GM21528 (cell line): ENCODE results near the gene PITPNM3.

Experiments used
- ATAC-seq: cut with Tn5 transposase; IDR thresholded peaks from one replicate; pipeline ENCODE4 v1.9.1; 2021; ENCODE audit warnings: mild to moderate bottlenecking, moderate library complexity; ENCODE audit not compliant: unreplicated experiment, low FRiP score

Gene PITPNM3

GRCh38 chr17:6554342-6554741 is 2.0 kb downstream of the PITPNM3 start:
- no peak for ATAC-seq

- no peak for ATAC-seq
Measured at GRCh38 chr17:6551869-6552531, 4.4 kb downstream of the PITPNM3 start.

- no peak for ATAC-seq
Measured at GRCh38 chr17:6551356-6551755, 5.0 kb downstream of the PITPNM3 start.

GRCh38 chr17:6549384-6550036 is 6.8 kb downstream of the PITPNM3 start:
- no peak for ATAC-seq

GRCh38 chr17:6548578-6549330 is 7.6 kb downstream of the PITPNM3 start:
- no peak for ATAC-seq

GRCh38 chr17:6548034-6548433 is 8.3 kb downstream of the PITPNM3 start:
- no peak for ATAC-seq

- ATAC-seq: no peak
Measured at GRCh38 chr17:6547336-6547735, 9.0 kb downstream of the PITPNM3 start.

- no peak for ATAC-seq
Measured at GRCh38 chr17:6546069-6546718, 10.2 kb downstream of the PITPNM3 start.

- ATAC-seq: no peak
Measured at GRCh38 chr17:6545291-6545690, 11.1 kb downstream of the PITPNM3 start.

- no peak for ATAC-seq
Measured at GRCh38 chr17:6544011-6544370, 12.4 kb downstream of the PITPNM3 start.

GRCh38 chr17:6543079-6544010 is 13.0 kb downstream of the PITPNM3 start:
- ATAC-seq: no peak

- ATAC-seq: no peak
Measured at GRCh38 chr17:6542577-6542976, 13.8 kb downstream of the PITPNM3 start.

- ATAC-seq: no peak
Measured at GRCh38 chr17:6541886-6542285, 14.5 kb downstream of the PITPNM3 start.

GRCh38 chr17:6539871-6540270 is 16.5 kb downstream of the PITPNM3 start:
- no peak for ATAC-seq

GRCh38 chr17:6536566-6537065 is 19.7 kb downstream of the PITPNM3 start:
- ATAC-seq: no peak

GRCh38 chr17:6536053-6536452 is 20.3 kb downstream of the PITPNM3 start:
- ATAC-seq: no peak

GRCh38 chr17:6534846-6535514 is 21.4 kb downstream of the PITPNM3 start:
- ATAC-seq: no peak

GRCh38 chr17:6532441-6532885 is 23.9 kb downstream of the PITPNM3 start:
- ATAC-seq: no peak

- no peak for ATAC-seq
Measured at GRCh38 chr17:6531575-6531974, 24.8 kb downstream of the PITPNM3 start.
